ENCODE results near the gene IL19.

Gene IL19, protein sequence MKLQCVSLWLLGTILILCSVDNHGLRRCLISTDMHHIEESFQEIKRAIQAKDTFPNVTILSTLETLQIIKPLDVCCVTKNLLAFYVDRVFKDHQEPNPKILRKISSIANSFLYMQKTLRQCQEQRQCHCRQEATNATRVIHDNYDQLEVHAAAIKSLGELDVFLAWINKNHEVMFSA

DNA sequence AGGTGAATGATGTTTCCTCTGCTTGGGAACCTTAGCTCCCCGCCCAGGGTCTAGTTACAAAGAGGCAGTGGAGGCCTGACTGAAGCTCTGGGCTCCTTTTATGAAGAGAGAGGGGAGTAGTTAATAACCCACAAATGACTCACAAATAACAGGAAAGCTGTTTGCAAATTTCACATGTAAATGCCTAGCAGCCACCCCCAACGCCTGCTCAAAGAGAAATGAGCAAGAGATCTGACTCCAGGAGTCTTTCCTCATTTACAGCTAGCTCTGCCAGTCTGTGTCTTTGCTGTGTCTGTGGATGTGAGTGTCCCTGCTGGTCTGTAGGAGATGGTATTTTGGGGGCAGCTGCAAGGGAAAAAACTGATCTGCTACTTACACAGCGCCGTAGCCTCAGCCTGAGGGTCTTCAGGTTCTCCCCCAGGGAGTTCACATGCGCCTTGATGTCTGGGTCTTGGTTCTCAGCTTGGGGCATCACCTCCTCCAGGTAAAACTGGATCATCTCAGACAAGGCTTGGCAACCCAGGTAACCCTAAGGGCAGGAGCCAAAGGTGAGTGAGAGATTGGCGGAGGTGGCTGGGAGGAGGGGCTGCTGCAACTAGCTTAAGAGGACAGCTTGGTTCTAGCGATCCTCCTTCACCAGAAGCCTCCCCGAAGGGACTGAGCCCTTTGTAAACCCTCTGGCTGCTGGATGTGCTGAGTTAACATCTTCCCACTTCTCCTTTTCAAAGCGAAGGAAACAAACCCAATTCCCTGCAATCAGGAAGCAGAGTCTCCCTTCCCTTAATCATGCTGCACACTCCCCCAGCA lies at the start of gene IL19:
TSS of gene IL19 (plus strand) at position 243 of the 807 bp plus-strand sequence. CDS start 65,890 bp downstream, outside the sequence.
- H3K27ac Mint-ChIP-seq: peak within 1 kb of the TSS; percentile 6
- peaks cover 63% of the 10 kb centered on the region for H3K4me1 Mint-ChIP-seq
- peak within 1 kb of the TSS; percentile 50 for H3K4me3 Mint-ChIP-seq
- H3K9me3 Mint-ChIP-seq: no peaks in the 10 kb centered on the region
- ATAC-seq (ENCODE audit: low read depth): no peak
- no peak for DNase-seq (ENCODE audit: low spot score in 2 of 2)
- H3K27me3 Mint-ChIP-seq: no peaks in the 10 kb centered on the region
- no peaks in the 10 kb centered on the region for H3K36me3 Mint-ChIP-seq

DNA sequence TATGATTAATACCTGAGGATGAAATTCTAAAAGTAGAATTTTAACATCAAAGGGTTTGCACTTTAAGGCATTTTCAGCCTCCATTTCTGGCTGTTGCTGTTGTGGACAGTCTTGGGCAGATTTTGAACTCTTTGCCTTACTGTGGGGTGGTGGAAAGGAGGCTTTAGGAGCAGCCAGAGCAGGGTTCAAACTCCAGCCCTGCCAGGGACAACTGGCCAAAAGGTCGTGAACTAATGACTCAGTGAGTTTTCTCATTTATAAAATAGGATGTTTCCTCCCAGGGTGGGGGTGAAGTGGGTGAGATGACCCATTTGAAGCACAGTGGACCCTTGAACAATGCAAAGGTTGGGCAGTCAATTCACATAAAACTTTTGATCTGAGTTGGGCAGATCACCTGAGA lies 49.1 kb upstream of the IL19 start:
- H3K9me3 Mint-ChIP-seq: no peaks in the 10 kb centered on the region
- H3K4me3 Mint-ChIP-seq: no peak overlapping the region
- peak overlapping the region; percentile 79 for H3K27ac Mint-ChIP-seq
- no peak for DNase-seq (ENCODE audit: low spot score in 2 of 2)
- peaks cover 2% of the 10 kb centered on the region for H3K36me3 Mint-ChIP-seq
- ATAC-seq (ENCODE audit: low read depth): no peak
- no peaks in the 10 kb centered on the region for H3K27me3 Mint-ChIP-seq
- H3K4me1 Mint-ChIP-seq: peaks cover 63% of the 10 kb centered on the region

DNA sequence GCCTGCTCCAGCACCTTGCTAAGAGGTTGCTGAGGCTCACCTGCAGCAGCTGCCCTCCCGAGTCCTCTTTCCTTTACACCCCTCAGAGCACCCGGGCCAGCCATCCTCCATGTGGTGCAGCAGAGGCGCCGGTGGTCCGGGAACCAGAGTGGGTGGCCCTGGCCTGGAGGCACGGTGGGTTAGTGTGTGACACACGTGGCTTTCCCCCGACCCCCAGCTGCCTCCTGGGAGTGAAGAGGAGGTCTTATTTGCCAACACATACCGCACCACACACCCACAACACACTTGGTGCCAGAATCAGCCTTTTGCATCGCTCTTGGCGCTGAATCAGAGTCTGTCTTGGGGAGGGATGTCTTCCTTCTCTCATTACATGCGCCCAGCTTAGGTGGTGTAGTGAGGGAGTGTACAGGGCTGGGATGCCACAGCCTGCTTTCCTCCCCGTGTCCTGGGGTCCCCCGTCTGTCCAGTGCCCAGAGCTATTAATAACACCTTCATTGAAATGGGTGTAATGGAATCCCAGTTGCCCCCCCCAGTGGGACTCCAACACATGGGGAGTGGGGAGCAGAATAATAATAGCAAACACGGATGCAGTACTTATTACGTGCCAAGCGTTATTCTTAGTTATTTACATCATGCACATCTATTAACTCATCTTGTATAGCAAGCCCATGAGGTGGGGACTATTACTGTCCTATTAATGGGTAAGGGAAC lies 47.7 kb upstream of the IL19 start:
- peaks cover 2% of the 10 kb centered on the region for H3K36me3 Mint-ChIP-seq
- no peak for ATAC-seq (ENCODE audit: low read depth)
- H3K27me3 Mint-ChIP-seq: no peaks in the 10 kb centered on the region
- no peak overlapping the region for H3K4me3 Mint-ChIP-seq
- no peak for DNase-seq (ENCODE audit: low spot score in 2 of 2)
- H3K27ac Mint-ChIP-seq: no peak overlapping the region
- no peaks in the 10 kb centered on the region for H3K9me3 Mint-ChIP-seq
- peaks cover 55% of the 10 kb centered on the region for H3K4me1 Mint-ChIP-seq

DNA sequence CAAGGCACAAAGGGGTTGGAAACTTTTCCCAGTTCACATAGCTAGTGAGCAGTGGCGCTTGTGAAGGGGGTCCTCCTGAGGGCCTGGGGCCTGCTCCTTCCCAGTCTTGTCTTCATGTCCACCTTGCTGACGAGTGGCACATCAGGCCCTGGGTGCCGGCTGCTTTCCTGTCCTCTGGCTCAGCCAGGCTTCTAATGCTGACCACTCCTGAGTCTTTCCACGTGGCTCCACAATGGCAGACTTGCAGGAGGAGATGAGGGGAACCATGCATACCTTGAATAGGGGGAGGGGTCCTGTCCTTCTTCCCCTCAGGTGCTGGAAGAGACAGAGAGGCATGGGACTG lies 47.1 kb upstream of the IL19 start:
- no peak overlapping the region for H3K27ac Mint-ChIP-seq
- ATAC-seq (ENCODE audit: low read depth): no peak
- peaks cover 2% of the 10 kb centered on the region for H3K36me3 Mint-ChIP-seq
- H3K27me3 Mint-ChIP-seq: no peaks in the 10 kb centered on the region
- H3K9me3 Mint-ChIP-seq: no peaks in the 10 kb centered on the region
- DNase-seq (ENCODE audit: low spot score in 2 of 2): no peak
- H3K4me3 Mint-ChIP-seq: no peak overlapping the region
- peaks cover 54% of the 10 kb centered on the region for H3K4me1 Mint-ChIP-seq

DNA sequence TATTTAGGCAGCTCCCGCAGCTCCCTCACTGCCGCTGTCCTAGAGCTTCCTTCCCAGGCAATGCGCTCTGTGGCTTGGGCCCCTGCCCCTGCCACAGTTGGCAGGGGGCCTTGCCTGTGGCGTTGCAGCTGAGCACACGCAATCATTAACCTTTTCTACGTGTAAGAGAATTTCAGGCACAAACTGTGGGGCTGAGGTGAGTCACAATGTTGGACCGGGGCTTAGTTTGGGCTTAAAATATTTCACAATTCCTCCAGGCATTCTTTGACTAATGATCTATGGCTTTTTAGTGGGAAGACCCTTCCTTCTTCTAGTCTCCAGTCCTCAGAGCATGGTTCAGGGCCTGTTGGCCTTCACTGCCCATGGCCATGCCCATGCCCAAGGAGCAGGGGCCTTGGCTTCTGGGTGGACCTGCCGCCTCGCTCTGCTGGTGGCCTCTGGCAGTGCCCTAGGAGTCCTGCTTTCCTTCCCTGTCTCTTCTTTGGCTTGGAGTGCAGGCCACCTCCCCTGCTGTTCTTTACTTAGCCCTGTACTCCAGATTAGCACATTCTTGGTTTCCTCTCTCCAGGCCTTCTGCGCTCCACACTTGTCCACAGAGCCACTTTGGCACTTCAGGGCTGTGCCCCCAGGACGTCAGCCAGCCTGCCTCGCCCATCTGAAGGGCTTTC lies 46.6 kb upstream of the IL19 start:
- DNase-seq (ENCODE audit: low spot score in 2 of 2) (no peak), ATAC-seq (ENCODE audit: low read depth) (no peak)
- Mint-ChIP-seq H3K4me1 (peaks cover 50% of the 10 kb centered on the region), H3K27ac (no peak overlapping the region), H3K9me3 (no peaks in the 10 kb centered on the region), H3K27me3 (no peaks in the 10 kb centered on the region), H3K36me3 (peaks cover 2% of the 10 kb centered on the region), H3K4me3 (no peak overlapping the region)

DNA sequence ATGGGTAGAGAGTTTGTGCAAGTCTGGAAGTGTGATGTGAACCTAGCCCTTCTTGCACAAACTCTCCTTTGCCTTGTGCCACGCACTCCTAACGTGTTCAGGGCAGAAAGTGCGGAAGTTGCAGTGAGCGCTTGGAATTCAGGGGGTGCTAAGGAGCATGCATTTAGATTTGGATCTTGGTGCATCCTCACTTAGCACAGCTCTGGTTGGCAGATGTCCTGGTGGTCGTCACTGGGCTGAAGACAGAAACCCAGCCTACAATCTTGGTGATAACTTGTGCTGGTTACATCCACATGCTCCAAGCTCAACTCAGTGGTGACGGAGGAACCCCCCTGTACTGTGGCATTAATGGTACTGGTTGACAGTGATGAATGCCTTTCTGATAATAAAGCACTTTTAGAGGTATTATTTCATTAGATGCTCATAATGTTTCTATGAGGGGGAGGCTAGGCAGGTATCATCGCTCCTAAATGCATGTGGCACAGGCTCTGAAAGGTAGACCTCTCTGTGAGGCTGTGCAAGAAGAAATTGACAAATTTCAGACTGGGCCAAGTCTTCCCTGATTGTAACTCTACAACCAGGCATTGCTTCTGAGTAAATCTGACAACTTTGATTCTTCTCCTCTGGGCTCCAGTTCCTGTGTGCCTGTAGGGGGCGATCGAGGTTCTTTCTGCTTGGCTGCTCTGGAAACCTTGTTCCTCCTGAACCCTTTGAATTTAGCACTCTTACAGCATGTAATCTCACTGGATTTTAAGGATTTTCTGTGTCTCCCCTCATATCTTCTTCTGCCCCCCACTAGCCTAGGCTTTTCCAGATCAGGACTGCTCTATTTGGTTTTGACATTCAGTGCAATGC lies 45.2 kb upstream of the IL19 start:
- Mint-ChIP-seq H3K36me3 (peaks cover 5% of the 10 kb centered on the region), H3K9me3 (no peaks in the 10 kb centered on the region), H3K27me3 (no peaks in the 10 kb centered on the region), H3K4me1 (peaks cover 42% of the 10 kb centered on the region), H3K4me3 (no peak overlapping the region), H3K27ac (no peak overlapping the region)
- DNase-seq (ENCODE audit: low spot score in 2 of 2): peak; percentile 38 to 48
- ATAC-seq (ENCODE audit: low read depth): peak; percentile 59

DNA sequence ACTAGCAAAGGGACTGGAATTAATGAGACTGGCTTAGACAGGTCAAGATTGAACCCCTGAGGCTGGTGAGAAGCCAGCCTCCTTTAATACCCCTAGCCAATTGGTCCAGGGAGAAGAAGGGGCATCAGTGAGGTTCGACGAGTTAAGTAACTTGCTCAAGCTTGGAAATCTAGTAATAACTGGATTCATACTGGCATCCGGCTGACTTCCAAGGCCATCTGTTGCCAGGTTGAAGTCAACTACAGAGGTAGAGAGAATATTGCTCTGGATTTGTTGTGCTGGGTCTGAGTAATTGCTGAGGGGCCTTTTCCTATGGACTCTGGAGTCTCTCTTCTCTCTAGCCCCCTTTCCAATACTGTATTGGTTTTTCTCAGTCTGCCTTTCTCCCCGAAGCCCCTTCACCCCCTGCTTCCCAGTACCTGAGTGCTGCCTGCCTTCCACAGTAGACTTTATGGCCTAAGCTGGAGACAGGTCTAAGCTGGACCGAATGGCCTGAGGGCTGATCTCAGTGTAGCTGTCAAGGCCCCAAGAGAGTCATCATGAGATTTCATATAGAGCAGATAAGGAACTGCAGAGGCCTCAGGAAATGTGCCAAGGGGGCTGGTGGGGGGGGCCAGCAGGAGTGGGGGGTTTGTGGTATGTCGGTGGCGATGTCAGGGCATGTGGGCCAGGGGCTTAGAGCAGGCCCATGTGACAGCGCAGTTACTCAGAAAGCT lies 42.4 kb upstream of the IL19 start:
- ATAC-seq (ENCODE audit: low read depth): no peak
- H3K4me1 Mint-ChIP-seq: peaks cover 33% of the 10 kb centered on the region
- H3K4me3 Mint-ChIP-seq: no peak overlapping the region
- peaks cover 12% of the 10 kb centered on the region for H3K36me3 Mint-ChIP-seq
- H3K9me3 Mint-ChIP-seq: no peaks in the 10 kb centered on the region
- no peaks in the 10 kb centered on the region for H3K27me3 Mint-ChIP-seq
- peak overlapping the region; percentile 9 for H3K27ac Mint-ChIP-seq
- DNase-seq (ENCODE audit: low spot score in 2 of 2): no peak

DNA sequence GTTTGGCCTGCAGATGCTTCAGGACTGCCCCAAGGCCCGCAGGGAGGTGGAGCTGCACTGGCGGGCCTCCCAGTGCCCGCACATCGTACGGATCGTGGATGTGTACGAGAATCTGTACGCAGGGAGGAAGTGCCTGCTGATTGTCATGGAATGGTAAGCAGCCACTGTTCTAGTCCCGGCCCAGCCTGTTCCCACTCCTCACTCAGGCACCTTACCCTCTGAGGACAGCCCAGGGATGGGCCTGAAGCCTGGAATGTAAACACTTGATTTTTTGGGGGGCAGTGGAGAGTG lies 41.9 kb upstream of the IL19 start:
- peaks cover 12% of the 10 kb centered on the region for H3K36me3 Mint-ChIP-seq
- H3K4me1 Mint-ChIP-seq: peaks cover 29% of the 10 kb centered on the region
- no peaks in the 10 kb centered on the region for H3K27me3 Mint-ChIP-seq
- H3K9me3 Mint-ChIP-seq: no peaks in the 10 kb centered on the region
- no peak for ATAC-seq (ENCODE audit: low read depth)
- H3K4me3 Mint-ChIP-seq: no peak overlapping the region
- H3K27ac Mint-ChIP-seq: peak overlapping the region; percentile 9
- no peak for DNase-seq (ENCODE audit: low spot score in 2 of 2)

DNA sequence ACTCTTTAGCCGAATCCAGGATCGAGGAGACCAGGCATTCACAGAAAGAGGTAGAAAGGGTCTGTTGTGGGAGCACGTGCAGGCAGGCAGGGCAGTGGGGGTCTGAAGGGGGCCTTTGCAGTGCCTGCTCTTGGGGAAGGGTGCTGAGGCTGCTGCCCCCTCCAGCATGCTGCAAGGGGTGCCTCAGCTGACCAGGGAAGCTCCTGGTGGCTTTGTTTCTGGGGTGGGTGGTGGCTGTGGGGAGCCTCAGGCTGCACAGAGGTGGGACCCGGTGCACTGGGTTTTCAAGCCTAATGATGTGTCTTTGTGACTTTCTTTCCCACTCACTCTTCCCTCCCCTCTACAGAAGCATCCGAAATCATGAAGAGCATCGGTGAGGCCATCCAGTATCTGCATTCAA lies 41.5 kb upstream of the IL19 start:
- ATAC-seq (ENCODE audit: low read depth): no peak
- Mint-ChIP-seq H3K4me3 (no peak overlapping the region), H3K27ac (no peak overlapping the region), H3K9me3 (no peaks in the 10 kb centered on the region), H3K36me3 (peaks cover 12% of the 10 kb centered on the region), H3K27me3 (no peaks in the 10 kb centered on the region), H3K4me1 (peaks cover 25% of the 10 kb centered on the region)
- DNase-seq (ENCODE audit: low spot score in 2 of 2): no peak

DNA sequence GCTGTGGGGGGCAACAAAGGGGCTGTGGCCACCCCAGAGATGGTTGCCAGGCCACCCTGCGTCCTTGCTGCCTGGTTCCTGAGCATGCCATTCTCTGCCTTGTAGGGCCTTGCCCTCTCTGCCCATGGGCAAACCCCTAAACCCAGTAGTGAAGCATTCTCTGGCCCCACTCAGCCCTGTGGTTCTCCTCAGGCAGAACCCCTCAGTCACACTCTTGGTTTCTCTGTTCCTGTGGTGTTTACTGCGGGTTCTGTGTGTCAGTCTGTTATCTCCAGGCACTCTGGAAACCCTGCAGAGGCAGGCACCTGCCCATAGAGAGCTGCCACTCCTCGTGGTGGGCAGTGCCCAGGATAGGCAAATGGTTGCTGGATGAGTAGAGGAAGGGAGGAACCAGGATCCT lies 41.1 kb upstream of the IL19 start:
- ATAC-seq (ENCODE audit: low read depth): no peak
- Mint-ChIP-seq H3K27ac (peak overlapping the region; percentile 17), H3K36me3 (peaks cover 12% of the 10 kb centered on the region)

DNA sequence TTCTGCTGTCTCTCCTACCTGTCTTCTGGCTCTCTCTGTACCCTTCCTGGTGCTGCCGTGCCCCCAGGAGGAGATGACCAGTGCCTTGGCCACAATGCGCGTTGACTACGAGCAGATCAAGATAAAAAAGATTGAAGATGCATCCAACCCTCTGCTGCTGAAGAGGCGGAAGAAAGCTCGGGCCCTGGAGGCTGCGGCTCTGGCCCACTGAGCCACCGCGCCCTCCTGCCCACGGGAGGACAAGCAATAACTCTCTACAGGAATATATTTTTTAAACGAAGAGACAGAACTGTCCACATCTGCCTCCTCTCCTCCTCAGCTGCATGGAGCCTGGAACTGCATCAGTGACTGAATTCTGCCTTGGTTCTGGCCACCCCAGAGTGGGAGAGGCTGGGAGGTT lies 38.1 kb upstream of the IL19 start:
- ATAC-seq (ENCODE audit: low read depth): no peak
- Mint-ChIP-seq H3K9me3 (no peaks in the 10 kb centered on the region), H3K4me1 (peaks cover 18% of the 10 kb centered on the region)

More for the DNA sequence above, 41.1 kb upstream of the IL19 start:
- Mint-ChIP-seq H3K27me3 (no peaks in the 10 kb centered on the region), H3K4me3 (no peak overlapping the region), H3K9me3 (no peaks in the 10 kb centered on the region), H3K4me1 (peaks cover 25% of the 10 kb centered on the region)
- no peak for DNase-seq (ENCODE audit: low spot score in 2 of 2)

DNA sequence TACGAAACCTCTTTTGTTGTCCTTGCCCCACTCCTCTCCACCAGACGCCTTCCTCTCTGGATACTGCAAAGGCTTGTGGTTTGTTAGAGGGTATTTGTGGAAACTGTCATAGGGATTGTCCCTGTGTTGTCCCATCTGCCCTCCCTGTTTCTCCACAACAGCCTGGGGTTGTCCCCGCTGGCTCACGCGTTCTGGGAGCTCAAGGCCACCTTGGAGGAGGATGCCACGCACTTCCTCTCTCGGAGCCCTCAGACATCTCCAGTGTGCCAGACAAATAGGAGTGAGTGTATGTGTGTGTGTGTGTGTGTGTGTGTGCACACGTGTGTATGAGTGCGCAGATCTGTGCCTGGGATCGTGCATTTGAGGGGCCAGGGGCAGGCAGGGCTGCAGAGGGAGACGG lies 37.6 kb upstream of the IL19 start:
- no peaks in the 10 kb centered on the region for H3K27me3 Mint-ChIP-seq
- H3K27ac Mint-ChIP-seq: peak overlapping the region; percentile 63
- no peak overlapping the region for H3K4me3 Mint-ChIP-seq
- no peak for DNase-seq (ENCODE audit: low spot score in 2 of 2)
- H3K4me1 Mint-ChIP-seq: peaks cover 22% of the 10 kb centered on the region
- H3K9me3 Mint-ChIP-seq: no peaks in the 10 kb centered on the region
- H3K36me3 Mint-ChIP-seq: peaks cover 12% of the 10 kb centered on the region
- ATAC-seq (ENCODE audit: low read depth): no peak

More for the DNA sequence above, 38.1 kb upstream of the IL19 start:
- Mint-ChIP-seq H3K27ac (no peak overlapping the region), H3K27me3 (no peaks in the 10 kb centered on the region), H3K36me3 (peaks cover 12% of the 10 kb centered on the region), H3K4me3 (no peak overlapping the region)
- DNase-seq (ENCODE audit: low spot score in 2 of 2): no peak

DNA sequence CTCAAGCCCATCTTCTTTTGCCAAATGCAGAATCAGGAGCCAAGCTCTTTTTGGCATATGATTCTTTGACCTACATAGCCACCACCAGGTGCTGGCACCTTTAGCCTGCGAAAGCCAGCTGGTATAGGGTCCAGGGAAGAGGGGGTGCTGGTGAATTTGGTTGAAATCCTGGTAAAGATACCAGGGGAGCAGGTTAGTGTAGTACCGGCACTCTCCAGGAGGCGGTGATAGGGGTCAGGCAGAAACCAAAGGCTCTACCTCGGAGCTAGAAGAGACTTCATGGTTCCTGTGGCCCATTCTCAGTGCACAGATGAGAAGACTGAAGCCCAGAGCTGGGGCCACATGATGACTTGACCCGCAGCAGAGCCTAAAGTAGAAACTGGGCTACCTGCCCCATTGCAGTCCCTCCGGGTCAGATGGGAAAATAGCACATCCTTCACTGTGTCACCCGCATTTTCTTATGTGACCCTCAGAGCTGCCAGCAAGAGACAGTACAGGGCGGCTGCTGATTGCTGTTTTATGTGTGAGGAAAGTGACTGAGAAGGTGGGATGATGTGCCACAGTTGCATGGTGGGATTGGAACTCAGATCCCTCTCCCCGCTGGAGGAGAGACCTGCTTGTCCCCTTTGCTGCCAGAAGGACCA lies 36.0 kb upstream of the IL19 start:
- Mint-ChIP-seq H3K27me3 (no peaks in the 10 kb centered on the region), H3K36me3 (peaks cover 12% of the 10 kb centered on the region), H3K9me3 (no peaks in the 10 kb centered on the region), H3K4me3 (no peak overlapping the region), H3K4me1 (peaks cover 36% of the 10 kb centered on the region), H3K27ac (peak overlapping the region; percentile 81)
- ATAC-seq (ENCODE audit: low read depth) (peak; percentile 72), DNase-seq (ENCODE audit: low spot score in 2 of 2) (peak; percentile 82 to 91)
